AG04450 (cell line): ENCODE measurements around the gene CR1L. TPM values are rescaled to one million over a fixed set of nuclear protein-coding genes. Genes with fewer than 3 reads are reported as not detected.
"Not testable (repeated sequence)": the region's sequence is repeated elsewhere in the genome, so short reads cannot be mapped to it uniquely, and the experiment has no call there.

Experiments used
- CTCF ChIA-PET: fragments of 300-600, 350-600 bp; formaldehyde crosslinking; extraction: SDS; loops from one replicate; lab custom pipeline; 2022; ENCODE audit warnings: antibody characterized with exemption, inconsistent platforms; lab: Charles Lee
- POLR2A ChIA-PET: fragments of 350-600 bp; formaldehyde crosslinking; extraction: SDS; loops from one replicate; lab custom pipeline; 2021; ENCODE audit warnings: antibody characterized with exemption, inconsistent platforms; lab: Yijun Ruan, JAX
- DNase-seq: peaks from one replicate; pipeline ENCODE4 v3.0.0-alpha.2; 2011; ENCODE audit warnings: low read depth, low spot score
- H3K27ac ChIP-seq: one replicate; pipeline ENCODE4 v1.5.1; 2012; ENCODE audit warnings: low read depth, low read length, control low read depth
- H3K27me3 ChIP-seq: one replicate; pipeline ENCODE4 v1.6.0; 2012; ENCODE audit warnings: low read length; ENCODE audit not compliant: control insufficient read depth, insufficient read depth
- H3K4me3 ChIP-seq: 2 replicates; pipeline ENCODE4 v1.5.1; 2011; ENCODE audit warnings: mild to moderate bottlenecking, low read depth, low read length, control low read depth
- H3K9me3 ChIP-seq: 2 replicates; pipeline ENCODE4 v1.5.1; 2012; ENCODE audit warnings: low read length; ENCODE audit not compliant: control insufficient read depth, insufficient read depth
- CTCF ChIP-seq: IDR thresholded peaks from 2 replicates; pipeline ENCODE4 v1.5.1; 2011; ENCODE audit warnings: low read depth, low read length, control low read depth, inconsistent platforms
- polyA plus RNA-seq: library from polyadenylated mRNA; depleted of rRNA; stranded (reverse); fragments of >200 nt; gene quantifications from 2 replicates; pipeline ENCODE4 v1.2.3, GENCODE V29; 2011

CR1L gene
- polyA plus RNA-seq, 1 experiment = not detected

- Histone ChIP-seq H3K27me3 (peaks cover 6% of the 10 kb centered on the region), H3K4me3 (no peak overlapping the region), H3K27ac (no peak overlapping the region), H3K9me3 (no peaks in the 10 kb centered on the region)
- CTCF ChIA-PET = interaction anchor here (1.6 kb wide), 1 partner anchor 144 kb away, joined by 4 read pairs; no protein-coding TSS in a partner anchor
- POLR2A ChIA-PET = no interaction called here
- TF ChIP-seq CTCF = no peak
- no peak for DNase-seq
These were observed 6.7 kb downstream of the CR1L start for GRCh38 chr1:207651583-207651982.

GRCh38 chr1:207654320-207654719, 9.4 kb downstream of the CR1L start:
- H3K27me3 ChIP-seq = peaks cover 1% of the 10 kb centered on the region
- no peak for DNase-seq
- no peak overlapping the region for H3K27ac ChIP-seq
- H3K9me3 ChIP-seq = no peaks in the 10 kb centered on the region; the same call in 1 of the 2 replicates
- ChIA-PET POLR2A (no interaction called here), CTCF (interaction anchor here (0.5 to 2.3 kb wide), 14 partner anchors 8 to 311 kb away, joined by 3 to 15 read pairs (median 4); no protein-coding TSS in a partner anchor)
- TF ChIP-seq CTCF = peak; percentile 32
- no peak overlapping the region for H3K4me3 ChIP-seq

GRCh38 chr1:207658408-207658807, 13.5 kb downstream of the CR1L start:
- no peak for DNase-seq
- H3K27ac ChIP-seq = no peak overlapping the region
- no peaks in the 10 kb centered on the region; the same call in 1 of the 2 replicates for H3K9me3 ChIP-seq
- ChIA-PET CTCF (no interaction called here), POLR2A (no interaction called here)
- H3K4me3 ChIP-seq = no peak overlapping the region
- H3K27me3 ChIP-seq = peaks cover 2% of the 10 kb centered on the region
- TF ChIP-seq CTCF = no peak

GRCh38 chr1:207658904-207659485, 14.1 kb downstream of the CR1L start:
- ChIA-PET POLR2A (no interaction called here), CTCF (no interaction called here)
- Histone ChIP-seq H3K27ac (no peak overlapping the region), H3K4me3 (no peak overlapping the region), H3K27me3 (peaks cover 2% of the 10 kb centered on the region), H3K9me3 (no peaks in the 10 kb centered on the region; the same call in 1 of the 2 replicates)
- DNase-seq = no peak
- TF ChIP-seq CTCF = no peak

DNA sequence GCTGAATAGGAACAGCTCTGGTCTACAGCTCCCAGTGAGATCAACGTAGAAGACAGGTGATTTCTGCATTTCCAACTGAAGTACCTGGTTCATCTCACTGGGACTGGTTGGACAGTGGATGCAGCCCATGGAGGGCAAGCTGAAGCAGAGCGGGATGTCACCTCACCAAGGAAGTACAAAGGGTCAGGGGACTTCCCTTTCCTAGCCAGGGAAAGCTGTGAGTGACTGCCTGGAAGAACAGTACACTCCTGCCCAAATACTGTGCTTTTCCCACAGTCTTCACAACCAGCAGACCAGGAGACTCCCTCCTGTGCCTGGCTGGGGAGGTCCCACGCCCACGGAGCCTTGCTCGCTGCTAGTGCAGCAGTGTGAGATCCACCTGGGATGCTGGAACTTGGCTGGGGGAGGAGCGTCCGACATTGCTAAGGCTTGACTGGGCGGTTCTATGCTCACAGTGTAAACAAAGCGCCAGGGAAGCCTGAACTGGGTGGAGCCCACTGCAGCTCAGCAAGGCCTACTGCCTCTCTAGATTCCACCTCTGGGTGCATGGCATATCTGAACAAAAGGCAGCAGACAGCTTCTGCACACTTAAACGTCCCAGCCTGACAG, 14.7 kb downstream of the CR1L start:
- peaks cover 2% of the 10 kb centered on the region for H3K27me3 ChIP-seq
- DNase-seq = no peak
- H3K27ac ChIP-seq = no peak overlapping the region
- ChIA-PET CTCF (no interaction called here), POLR2A (no interaction called here)
- no peak overlapping the region for H3K4me3 ChIP-seq
- TF ChIP-seq CTCF = no peak
- no peaks in the 10 kb centered on the region; the same call in 1 of the 2 replicates for H3K9me3 ChIP-seq

GRCh38 chr1:207661420-207661819, 16.5 kb downstream of the CR1L start:
- H3K27me3 ChIP-seq, H3K9me3 ChIP-seq, DNase-seq, CTCF ChIA-PET, H3K4me3 ChIP-seq, H3K27ac ChIP-seq, POLR2A ChIA-PET: not testable (repeated sequence)
